GM12878 (cell line): ENCODE measurements around the gene TIA1.
"Not testable (repeated sequence)": the region's sequence is repeated elsewhere in the genome, so short reads cannot be mapped to it uniquely, and the experiment has no call there.

Experiments
- MYC ChIP-seq: IDR thresholded peaks from 2 replicates; pipeline ENCODE4 v1.6.1; 2011; ENCODE audit warnings: mild to moderate bottlenecking, low read length, moderate library complexity, inconsistent platforms; ENCODE audit not compliant: insufficient read depth, insufficient replicate concordance, insufficient read length, severe bottlenecking
- NFIC ChIP-seq: IDR thresholded peaks from 2 replicates; pipeline ENCODE4 v1.6.1; 2012; ENCODE audit warnings: low read depth, mild to moderate bottlenecking, inconsistent platforms, low read length, moderate library complexity
- POLR2A ChIP-seq: IDR thresholded peaks from 2 replicates; pipeline ENCODE4 v1.6.1; 2011; ENCODE audit warnings: low read depth, mild to moderate bottlenecking, low read length
- POLR2AphosphoS5 ChIP-seq: IDR thresholded peaks from 2 replicates; pipeline ENCODE4 v1.6.1; 2011; ENCODE audit warnings: mild to moderate bottlenecking, low read length, inconsistent platforms
- SPI1 ChIP-seq: IDR thresholded peaks from 2 replicates; pipeline ENCODE4 v1.6.1; 2011; ENCODE audit warnings: low read depth, mild to moderate bottlenecking, low read length, moderate library complexity, borderline replicate concordance; ENCODE audit not compliant: insufficient read depth
- SUPT20H ChIP-seq: IDR thresholded peaks from 2 replicates; pipeline ENCODE4 v1.6.1; 2011; ENCODE audit warnings: low read depth, mild to moderate bottlenecking, low read length, moderate library complexity, borderline replicate concordance; ENCODE audit not compliant: control insufficient read depth
- ZNF274 ChIP-seq: IDR thresholded peaks from one replicate; pipeline ENCODE4 v1.8.0; 2011; ENCODE audit not compliant: insufficient read length, insufficient read depth
- TF ChIP-seq, protein P1 (sequence below), 3 experiments: IDR thresholded peaks in 2 of 3; conservative IDR thresholded peaks in 1 of 3; 2 replicates each; pipeline ENCODE4 v1.5.1; 2011; ENCODE audit warnings: low read depth in 3 of 3, low read length in 3 of 3, mild to moderate bottlenecking in 3 of 3, control low read depth in 2 of 3, moderate library complexity in 2 of 3, inconsistent platforms in 1 of 3, mixed read lengths in 1 of 3; ENCODE audit not compliant: control insufficient read depth in 2 of 3, insufficient read depth in 1 of 3; ENCODE audit errors: extremely low read depth in 1 of 3

DNA sequence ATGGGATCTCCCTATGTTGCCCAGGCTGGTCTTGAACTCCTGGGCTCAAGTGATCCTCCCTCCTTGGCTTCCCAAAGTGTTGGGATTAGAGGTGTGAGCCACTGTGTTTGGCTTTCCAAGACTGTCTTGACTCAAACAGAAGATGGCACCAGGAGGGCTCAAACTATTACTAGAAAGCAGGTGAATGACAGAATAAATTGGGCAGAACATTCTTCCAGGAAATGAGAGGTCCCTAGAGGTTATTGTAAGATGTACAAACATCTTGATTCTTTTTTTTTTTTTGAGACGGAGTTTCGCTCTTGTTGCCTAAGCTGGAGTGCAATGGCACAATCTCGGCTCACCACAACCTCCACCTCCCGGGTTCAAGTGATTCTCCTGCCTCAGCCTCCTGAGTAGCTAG lies 49.4 kb upstream of the TIA1 start:
- TF ChIP-seq, protein P1, sequence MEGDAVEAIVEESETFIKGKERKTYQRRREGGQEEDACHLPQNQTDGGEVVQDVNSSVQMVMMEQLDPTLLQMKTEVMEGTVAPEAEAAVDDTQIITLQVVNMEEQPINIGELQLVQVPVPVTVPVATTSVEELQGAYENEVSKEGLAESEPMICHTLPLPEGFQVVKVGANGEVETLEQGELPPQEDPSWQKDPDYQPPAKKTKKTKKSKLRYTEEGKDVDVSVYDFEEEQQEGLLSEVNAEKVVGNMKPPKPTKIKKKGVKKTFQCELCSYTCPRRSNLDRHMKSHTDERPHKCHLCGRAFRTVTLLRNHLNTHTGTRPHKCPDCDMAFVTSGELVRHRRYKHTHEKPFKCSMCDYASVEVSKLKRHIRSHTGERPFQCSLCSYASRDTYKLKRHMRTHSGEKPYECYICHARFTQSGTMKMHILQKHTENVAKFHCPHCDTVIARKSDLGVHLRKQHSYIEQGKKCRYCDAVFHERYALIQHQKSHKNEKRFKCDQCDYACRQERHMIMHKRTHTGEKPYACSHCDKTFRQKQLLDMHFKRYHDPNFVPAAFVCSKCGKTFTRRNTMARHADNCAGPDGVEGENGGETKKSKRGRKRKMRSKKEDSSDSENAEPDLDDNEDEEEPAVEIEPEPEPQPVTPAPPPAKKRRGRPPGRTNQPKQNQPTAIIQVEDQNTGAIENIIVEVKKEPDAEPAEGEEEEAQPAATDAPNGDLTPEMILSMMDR (IDR thresholded peaks at IDR 0.05 in 2 of 3, conservative IDR thresholded peaks at IDR 0.05 in 1 of 3; ENCODE audit: control insufficient read depth in 2 of 3, extremely low read depth in 1 of 3, insufficient read depth in 1 of 3, low read depth in 3 of 3, low read length in 3 of 3) = not testable (repeated sequence)
- not testable (repeated sequence) for TF ChIP-seq NFIC, POLR2AphosphoS5, POLR2A, SUPT20H, ZNF274, MYC, SPI1
